ENCODE data around the gene NCMAP. TPM values are rescaled to one million over a fixed set of nuclear protein-coding genes. Genes with fewer than 3 reads are reported as not detected.
"Not testable (repeated sequence)": the region's sequence is repeated elsewhere in the genome, so short reads cannot be mapped to it uniquely, and the experiment has no call there.

The NCMAP gene
- total RNA-seq, 4 donors from 2014 or later: 0.12 to 0.19 TPM; not detected in 2

DNA sequence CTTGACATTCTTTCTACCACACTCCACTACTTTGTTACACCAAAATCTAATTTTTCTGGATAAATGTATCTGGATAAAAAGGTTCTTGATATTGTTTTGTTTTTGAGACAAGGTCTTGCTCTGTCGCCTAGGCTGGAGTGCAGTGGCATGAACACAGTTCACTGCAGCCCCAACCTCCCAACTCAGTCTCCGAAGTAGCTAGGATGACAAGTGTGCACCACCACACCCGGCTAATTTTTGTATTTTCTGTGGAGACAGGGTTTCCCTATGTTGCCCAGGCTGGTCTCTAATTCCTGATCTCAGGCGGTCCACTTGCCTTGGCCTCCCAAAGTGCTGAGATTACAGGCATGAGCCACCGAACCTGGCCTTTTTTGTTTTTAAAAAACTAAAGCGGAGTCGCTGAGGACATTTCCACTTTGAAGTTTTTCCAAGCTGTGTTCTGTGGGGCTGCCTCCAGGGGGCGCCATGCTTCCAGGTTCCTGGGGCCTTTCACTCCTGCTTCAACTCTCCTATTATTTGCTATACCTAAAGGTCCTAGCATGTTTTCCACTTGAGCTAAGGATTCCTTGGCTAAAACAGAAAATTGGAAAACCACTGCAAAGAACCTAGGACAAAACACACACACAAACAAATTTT, 14.1 kb upstream of the NCMAP start:
- no peak overlapping the region for H3K27ac ChIP-seq
- no peak for TF ChIP-seq POLR2A (IDR thresholded peaks at IDR 0.05)
- TF ChIP-seq, protein P1, sequence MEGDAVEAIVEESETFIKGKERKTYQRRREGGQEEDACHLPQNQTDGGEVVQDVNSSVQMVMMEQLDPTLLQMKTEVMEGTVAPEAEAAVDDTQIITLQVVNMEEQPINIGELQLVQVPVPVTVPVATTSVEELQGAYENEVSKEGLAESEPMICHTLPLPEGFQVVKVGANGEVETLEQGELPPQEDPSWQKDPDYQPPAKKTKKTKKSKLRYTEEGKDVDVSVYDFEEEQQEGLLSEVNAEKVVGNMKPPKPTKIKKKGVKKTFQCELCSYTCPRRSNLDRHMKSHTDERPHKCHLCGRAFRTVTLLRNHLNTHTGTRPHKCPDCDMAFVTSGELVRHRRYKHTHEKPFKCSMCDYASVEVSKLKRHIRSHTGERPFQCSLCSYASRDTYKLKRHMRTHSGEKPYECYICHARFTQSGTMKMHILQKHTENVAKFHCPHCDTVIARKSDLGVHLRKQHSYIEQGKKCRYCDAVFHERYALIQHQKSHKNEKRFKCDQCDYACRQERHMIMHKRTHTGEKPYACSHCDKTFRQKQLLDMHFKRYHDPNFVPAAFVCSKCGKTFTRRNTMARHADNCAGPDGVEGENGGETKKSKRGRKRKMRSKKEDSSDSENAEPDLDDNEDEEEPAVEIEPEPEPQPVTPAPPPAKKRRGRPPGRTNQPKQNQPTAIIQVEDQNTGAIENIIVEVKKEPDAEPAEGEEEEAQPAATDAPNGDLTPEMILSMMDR (IDR thresholded peaks at IDR 0.05): peak in 5 of 6 experiments; percentile 26 to 56 (median 37)
- WGBS, 2 donors: 56 to 75% methylated on average over 7 to 8 of the region's 8 CpGs
- H3K4me3 ChIP-seq: no peak overlapping the region
- peaks cover 0 to 19% (median 0%) of the 10 kb centered on the region in 3 donors for H3K36me3 ChIP-seq
- intact Hi-C loops (cut with DNase I): no loop called here
- no peak for DNase-seq
- no peaks in the 10 kb centered on the region for H3K27me3 ChIP-seq
- no peaks in the 10 kb centered on the region for H3K9me3 ChIP-seq
- H3K4me1 ChIP-seq: peaks cover 0 to 24% (median 0%) of the 10 kb centered on the region in 3 donors

DNA sequence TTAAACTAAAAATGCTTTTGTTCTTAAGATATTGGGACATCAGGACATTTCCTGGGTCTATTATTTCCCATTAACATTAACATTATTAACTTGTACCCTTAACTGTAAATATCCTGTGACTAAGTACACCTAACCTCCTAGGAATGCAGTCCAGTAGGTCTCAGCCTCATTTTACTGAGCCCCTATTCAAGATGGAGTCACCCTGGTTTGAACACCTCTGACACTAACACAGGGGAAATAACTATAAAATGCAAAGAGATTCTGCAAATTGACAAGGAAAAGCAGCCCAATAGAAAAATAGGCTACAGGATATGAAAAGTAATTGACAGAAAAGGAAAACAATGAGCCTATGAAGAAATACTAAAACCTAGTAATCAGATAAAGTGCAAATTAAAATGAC, 11.6 kb upstream of the NCMAP start:
- intact Hi-C loops (cut with DNase I): no loop called here
- peaks cover 0 to 9% (median 0%) of the 10 kb centered on the region in 4 donors for H3K27me3 ChIP-seq
- no peak for DNase-seq

DNA sequence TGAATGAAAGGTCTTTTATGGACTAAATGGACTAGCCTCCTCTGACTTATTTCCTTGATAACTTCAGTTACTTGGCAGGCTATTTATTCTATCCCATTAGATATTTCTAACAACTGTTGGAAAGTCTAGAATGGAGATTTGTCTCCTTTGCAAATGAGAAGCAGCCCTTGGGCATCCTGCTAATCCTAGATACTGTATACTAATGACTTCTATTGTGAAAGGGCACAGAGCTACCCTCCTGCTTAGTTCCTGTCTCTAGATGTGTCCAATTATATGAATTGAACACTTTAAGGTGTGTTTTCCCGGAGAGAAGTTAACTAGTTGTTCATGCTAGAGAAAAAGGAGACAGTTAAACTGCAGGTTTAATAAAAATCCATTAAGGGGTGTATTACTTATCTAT, 10.2 kb upstream of the NCMAP start:
- no peaks in the 10 kb centered on the region for H3K9me3 ChIP-seq
- intact Hi-C loops (cut with DNase I): no loop called here
- TF ChIP-seq, protein P1 (IDR thresholded peaks at IDR 0.05): no peak
- no peak overlapping the region for H3K4me3 ChIP-seq
- H3K27me3 ChIP-seq: peaks cover 0 to 16% (median 0%) of the 10 kb centered on the region in 4 donors
- WGBS, 2 donors: 25 to 35% methylated on average over 1 of the region's 1 CpG
- H3K27ac ChIP-seq: no peak overlapping the region
- no peaks in the 10 kb centered on the region for H3K36me3 ChIP-seq
- peaks cover 0 to 19% (median 0%) of the 10 kb centered on the region in 3 donors for H3K4me1 ChIP-seq
- no peak for DNase-seq

More for the DNA sequence above, 11.6 kb upstream of the NCMAP start:
- Histone ChIP-seq H3K4me3 (no peak overlapping the region), H3K36me3 (peaks cover 0 to 6% (median 0%) of the 10 kb centered on the region in 3 donors), H3K27ac (no peak overlapping the region), H3K4me1 (peaks cover 0 to 20% (median 0%) of the 10 kb centered on the region in 3 donors), H3K9me3 (no peaks in the 10 kb centered on the region)
- TF ChIP-seq, protein P1 (IDR thresholded peaks at IDR 0.05): no peak
- no peak for TF ChIP-seq POLR2A (IDR thresholded peaks at IDR 0.05)

DNA sequence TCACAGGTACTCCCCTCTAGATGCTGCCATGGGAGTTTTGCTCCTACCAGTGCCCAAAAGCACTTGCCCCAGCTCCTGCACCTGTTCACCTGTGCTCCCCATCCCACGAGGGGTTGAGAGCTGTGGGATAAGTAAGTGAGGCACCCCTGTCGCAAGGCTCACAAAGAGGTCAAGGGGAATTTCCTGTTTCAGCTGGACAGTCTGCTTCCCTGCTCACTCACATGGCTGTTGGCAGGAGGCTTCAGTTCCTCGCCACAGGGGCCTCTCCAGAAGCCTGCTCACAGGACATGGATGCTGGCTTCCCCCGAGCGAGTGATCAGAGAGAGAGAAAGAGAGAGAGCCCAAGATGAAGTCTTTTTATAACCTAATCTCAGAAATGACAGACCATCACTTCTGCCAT, 8.7 kb upstream of the NCMAP start:
- H3K27me3 ChIP-seq: peaks cover 0 to 16% (median 0%) of the 10 kb centered on the region in 4 donors
- H3K27ac ChIP-seq: no peak overlapping the region
- H3K9me3 ChIP-seq: no peaks in the 10 kb centered on the region
- DNase-seq: no peak
- no peaks in the 10 kb centered on the region for H3K36me3 ChIP-seq
- H3K4me1 ChIP-seq: peaks cover 0 to 5% (median 0%) of the 10 kb centered on the region in 3 donors
- no peak overlapping the region for H3K4me3 ChIP-seq
- intact Hi-C loops (cut with DNase I): no loop called here
- TF ChIP-seq POLR2A (IDR thresholded peaks at IDR 0.05): no peak
- TF ChIP-seq, protein P1 (IDR thresholded peaks at IDR 0.05): no peak
- 68 to 87% methylated on average over 4 to 5 of the region's 5 CpGs for WGBS, 2 donors

DNA sequence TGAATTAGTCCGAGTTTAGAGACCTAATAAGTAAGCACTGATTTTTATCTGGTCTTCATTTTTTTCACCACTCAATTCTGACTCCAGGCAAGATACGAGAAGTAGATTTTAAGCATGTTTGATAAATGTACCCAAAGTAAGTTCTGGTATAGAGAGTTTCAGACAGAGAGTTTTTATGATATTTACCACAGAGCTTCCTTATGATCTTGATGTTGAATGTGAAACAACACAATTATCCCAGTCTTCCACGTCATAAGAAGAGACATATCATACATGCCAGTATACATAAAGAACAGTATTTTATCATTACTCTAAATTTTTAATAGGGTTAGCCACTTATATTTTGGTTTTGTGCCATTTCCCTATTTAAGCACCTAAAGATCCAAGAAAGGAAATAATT, 7.8 kb upstream of the NCMAP start:
- WGBS, 2 donors: 76 to 80% methylated on average over 3 of the region's 3 CpGs

DNA sequence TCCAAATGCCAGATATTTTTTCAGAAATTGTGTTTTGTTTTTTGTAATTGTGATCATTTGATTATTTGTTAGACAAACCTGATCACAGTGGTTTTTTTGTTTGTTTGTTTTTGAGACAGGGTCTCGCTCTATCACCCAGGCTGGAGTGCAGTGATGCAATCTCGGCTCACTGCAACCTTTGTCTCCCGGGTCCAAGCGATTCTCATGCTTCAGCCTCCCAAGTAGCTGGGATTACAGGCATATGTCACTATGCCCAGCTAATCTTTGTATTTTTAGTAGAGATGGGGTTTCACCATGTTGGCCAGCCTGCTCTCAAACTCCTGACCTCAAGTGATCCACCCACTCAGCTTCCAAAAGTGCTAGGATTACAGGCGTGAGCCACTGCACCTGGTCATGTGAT, 6.7 kb upstream of the NCMAP start:
- H3K4me1 ChIP-seq; H3K4me3 ChIP-seq; intact Hi-C loops (cut with DNase I); H3K36me3 ChIP-seq; H3K27ac ChIP-seq; DNase-seq; H3K9me3 ChIP-seq: not testable (repeated sequence)
- H3K27me3 ChIP-seq: peaks cover 0 to 16% (median 0%) of the 10 kb centered on the region in 4 donors
- 70 to 75% methylated on average over 5 of the region's 5 CpGs for WGBS, 2 donors

More for the DNA sequence above, 7.8 kb upstream of the NCMAP start:
- H3K4me3 ChIP-seq: no peak overlapping the region
- H3K27ac ChIP-seq: no peak overlapping the region
- H3K36me3 ChIP-seq: no peaks in the 10 kb centered on the region
- no peak for DNase-seq
- no peaks in the 10 kb centered on the region for H3K9me3 ChIP-seq
- intact Hi-C loops (cut with DNase I): no loop called here
- peaks cover 0 to 5% (median 0%) of the 10 kb centered on the region in 3 donors for H3K4me1 ChIP-seq
- peaks cover 0 to 16% (median 0%) of the 10 kb centered on the region in 4 donors for H3K27me3 ChIP-seq
- no peak for TF ChIP-seq POLR2A (IDR thresholded peaks at IDR 0.05)
- TF ChIP-seq, protein P1 (IDR thresholded peaks at IDR 0.05): no peak
